Measurements from ENCODE around the gene DDAH2.

- TF ChIP-seq CTCF (IDR thresholded peaks at IDR 0.05) = no peak
- TF ChIP-seq POLR2A (IDR thresholded peaks at IDR 0.05) = no peak
Measured at GRCh38 chr6:31700740-31701401, 28.2 kb downstream of the DDAH2 start.

Measured in prostate gland (tissue), 2 donors.